Measurements from ENCODE around the gene SLAMF1. TPM values are rescaled to one million over a fixed set of nuclear protein-coding genes. Genes with fewer than 3 reads are reported as not detected.
"Not testable (repeated sequence)": the region's sequence is repeated elsewhere in the genome, so short reads cannot be mapped to it uniquely, and the experiment has no call there.

Gene SLAMF1
- total and polyA plus RNA-seq, 9 of the 15 experiments (the other 6 are each of a cell fraction or from before 2014, with no cell fraction given) = 0.04 to 0.17 (median 0.11) TPM; not detected in 4

- H3K9me3 ChIP-seq (replicated peaks; ENCODE audit: control insufficient read depth, insufficient read depth, low read depth, low read length); in situ Hi-C loops (cut with MboI); H3K27me3 ChIP-seq (ENCODE audit: control insufficient read depth in 2 of 2, insufficient read depth in 2 of 2, low read length in 2 of 2); H3K79me2 ChIP-seq (ENCODE audit: control insufficient read depth, insufficient read depth, low read length); BruUV-seq (replicated peaks); H3K9ac ChIP-seq (ENCODE audit: insufficient read depth in 1 of 2, low read depth in 2 of 2, low read length in 2 of 2); H4K20me1 ChIP-seq (replicated peaks; ENCODE audit: control insufficient read depth, insufficient read depth, low read length); POLR2A ChIA-PET; H3K27ac ChIP-seq (ENCODE audit: extremely low read depth, low read depth, low read length); ATAC-seq; H3K36me3 ChIP-seq (ENCODE audit: control insufficient read depth, insufficient read depth, low read length); H3K9me1 ChIP-seq (ENCODE audit: control insufficient read depth, insufficient read depth, low read length); H3K4me3 ChIP-seq; H3K4me1 ChIP-seq (replicated peaks in 1 of 2; ENCODE audit: control insufficient read depth in 2 of 2, insufficient read depth in 2 of 2, low read length in 2 of 2); TF ChIP-seq TEAD4 (CRISPR knock-in tag; IDR thresholded peaks at IDR 0.05; ENCODE audit: borderline replicate concordance): not testable (repeated sequence)
- 8% methylated on average over 10 of the region's 10 CpGs for WGBS (ENCODE audit: insufficient coverage, low coverage, missing lambda C conversion rate)
- intact Hi-C loops (cut with micrococcal nuclease) = loop anchor here (1.0 kb wide), 1 partner anchor 264 kb away; no protein-coding TSS in a partner anchor
- CTCF ChIA-PET (ENCODE audit: low intra/inter-chr PET ratio) = interaction anchor here (0.7 to 1.4 kb wide), 2 partner anchors 264 to 499 kb away, joined by 3 to 7 read pairs; no protein-coding TSS in a partner anchor
- peak in 1 of 4 experiments; percentile 62 for DNase-seq (ENCODE audit: extremely low read depth in 1 of 4, low spot score in 3 of 4)
- TF ChIP-seq EP300 (IDR thresholded peaks at IDR 0.05; ENCODE audit: low read length) (peak; percentile 43; the same call in 1 of the 2 replicates), POLR2AphosphoS5 (IDR thresholded peaks at IDR 0.05; ENCODE audit: control insufficient read depth, insufficient read depth, low read depth, low read length) (peak; percentile 38; the same call in 1 of the 2 replicates), TEAD4 (IDR thresholded peaks at IDR 0.05; ENCODE audit: low read length) (peak; percentile 68), TCF3 (CRISPR knock-in tag; IDR thresholded peaks at IDR 0.05) (peak; percentile 57), USF2 (CRISPR knock-in tag; IDR thresholded peaks at IDR 0.05) (0 out of 2 replicates have a peak, but pooled peaks have one; percentile 11), CTCF (IDR thresholded peaks at IDR 0.05 in 2 of 3, conservative IDR thresholded peaks at IDR 0.05 in 1 of 3; ENCODE audit: insufficient read depth in 2 of 3, low read depth in 1 of 3, low read length in 3 of 3) (peak; percentile 64 to 90 (median 66)), CBFA2T2 (conservative IDR thresholded peaks at IDR 0.05) (peak; percentile 24; the same call in 1 of the 2 replicates), SMC3 (conservative IDR thresholded peaks at IDR 0.05; ENCODE audit: insufficient read depth, low read depth, low read length) (peak; percentile 29; the same call in 1 of the 2 replicates), RAD21 (CRISPR knock-in tag; conservative IDR thresholded peaks at IDR 0.05 in 1 of 2, IDR thresholded peaks at IDR 0.05 in 1 of 2) (0 out of 4 replicates have a peak, but pooled peaks of 1 of the 2 experiments have one; percentile 3)
- peak overlapping the region; percentile 41; the same call in 1 of the 2 replicates for H2AFZ ChIP-seq (ENCODE audit: low read depth, low read length)
- H3K4me2 ChIP-seq (ENCODE audit: insufficient read depth, low read length) = peak overlapping the region; percentile 26; the same call in 1 of the 2 replicates
- FAIRE-seq = peak; percentile 62
Measured at GRCh38 chr1:160692390-160692789, 45.5 kb upstream of the SLAMF1 start.
